Stomach (tissue), 4 donors: Measurements from ENCODE around the gene SLC2A8.

ENCODE experiments used
- POLR2A ChIP-seq, 4 donors: fragments of 450-650 bp; IDR thresholded peaks; one replicate each; pipeline ENCODE4 v1.6.1; 2016; ENCODE audit warnings: antibody characterized with exemption in 4 of 4, control low read depth in 2 of 4, mild to moderate bottlenecking in 1 of 4, moderate library complexity in 1 of 4
- POLR2AphosphoS5 ChIP-seq, 3 donors: sonication (generic); formaldehyde crosslinking; IDR thresholded peaks; one replicate each; pipeline ENCODE4 v1.6.1; 2016; ENCODE audit warnings: antibody characterized with exemption in 3 of 3
- TF ChIP-seq, protein P1 (sequence below), 7 experiments: fragments of 450-650 bp in 4 of 7; fragments of 200-600 bp in 3 of 7; sonication (generic) in 3 of 7; IDR thresholded peaks; one replicate each; pipeline ENCODE4 v1.5.1; 2016 to 2019; ENCODE audit warnings: antibody characterized with exemption in 7 of 7, control low read depth in 2 of 7, mild to moderate bottlenecking in 1 of 7

DNA sequence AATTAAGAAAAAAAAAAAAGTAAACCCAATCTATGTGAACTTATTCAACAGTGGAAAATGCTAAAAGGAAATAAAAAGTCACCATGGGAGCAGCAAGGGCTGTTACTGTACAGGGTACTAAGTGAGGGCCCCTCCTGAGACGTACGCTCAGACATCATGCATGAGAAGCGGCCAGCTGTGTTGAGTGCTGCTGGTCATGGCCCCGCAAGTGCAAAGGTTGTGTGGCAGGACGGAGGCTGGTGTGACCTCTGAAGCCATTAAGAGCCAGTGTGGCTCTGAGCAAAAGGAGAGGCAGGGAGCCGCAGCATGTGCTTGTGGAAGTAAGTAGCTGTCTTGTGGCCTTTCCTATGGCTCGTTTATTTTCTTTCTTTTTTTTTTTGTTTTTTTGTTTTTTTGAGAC lies 24.1 kb downstream of the SLC2A8 start:
- TF ChIP-seq POLR2A (IDR thresholded peaks at IDR 0.05) (no peak), POLR2AphosphoS5 (IDR thresholded peaks at IDR 0.05) (no peak)
- TF ChIP-seq, protein P1, sequence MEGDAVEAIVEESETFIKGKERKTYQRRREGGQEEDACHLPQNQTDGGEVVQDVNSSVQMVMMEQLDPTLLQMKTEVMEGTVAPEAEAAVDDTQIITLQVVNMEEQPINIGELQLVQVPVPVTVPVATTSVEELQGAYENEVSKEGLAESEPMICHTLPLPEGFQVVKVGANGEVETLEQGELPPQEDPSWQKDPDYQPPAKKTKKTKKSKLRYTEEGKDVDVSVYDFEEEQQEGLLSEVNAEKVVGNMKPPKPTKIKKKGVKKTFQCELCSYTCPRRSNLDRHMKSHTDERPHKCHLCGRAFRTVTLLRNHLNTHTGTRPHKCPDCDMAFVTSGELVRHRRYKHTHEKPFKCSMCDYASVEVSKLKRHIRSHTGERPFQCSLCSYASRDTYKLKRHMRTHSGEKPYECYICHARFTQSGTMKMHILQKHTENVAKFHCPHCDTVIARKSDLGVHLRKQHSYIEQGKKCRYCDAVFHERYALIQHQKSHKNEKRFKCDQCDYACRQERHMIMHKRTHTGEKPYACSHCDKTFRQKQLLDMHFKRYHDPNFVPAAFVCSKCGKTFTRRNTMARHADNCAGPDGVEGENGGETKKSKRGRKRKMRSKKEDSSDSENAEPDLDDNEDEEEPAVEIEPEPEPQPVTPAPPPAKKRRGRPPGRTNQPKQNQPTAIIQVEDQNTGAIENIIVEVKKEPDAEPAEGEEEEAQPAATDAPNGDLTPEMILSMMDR (IDR thresholded peaks at IDR 0.05) = no peak
